Pancreas (tissue), 10 donors: Measurements from ENCODE around the gene EFNA2. TPM values are rescaled to one million over a fixed set of nuclear protein-coding genes. Genes with fewer than 3 reads are reported as not detected.

Source experiments
- ATAC-seq, 4 donors: fragments of 200-7000 bp; cut with Tn5 transposase; one replicate each; pipeline versions ENCODE4 v1.8.0 to v1.9.1; 2020; ENCODE audit warnings: mild to moderate bottlenecking in 4 of 4, moderate library complexity in 4 of 4
- DNase-seq, 6 donors: peaks; one replicate each; pipeline ENCODE4 v3.0.0-alpha.2; 2020
- FAIRE-seq: peaks from 2 replicates; lab custom pipeline; 2012; peaks lifted over from hg19 to GRCh38; lab: Jason Lieb, UNC
- H3K27ac ChIP-seq, 4 donors: fragments of 200-600 bp; sonication (generic); 1 replicate in 3 of 4; 2 replicates in 1 of 4; pipeline versions ENCODE4 v1.5.0 to v1.8.0; 2020
- H3K27me3 ChIP-seq, 4 donors: fragments of 200-600 bp; one replicate each; pipeline ENCODE4 v1.8.0; 2021
- H3K36me3 ChIP-seq, 3 donors: fragments of 200-600 bp; sonication (generic) in 1 of 3; one replicate each; pipeline versions ENCODE4 v1.5.0 to v1.8.0; 2020 to 2021
- H3K4me1 ChIP-seq, 3 donors: fragments of 200-600 bp; one replicate each; pipeline ENCODE4 v1.8.0; 2021
- H3K4me3 ChIP-seq, 4 donors: fragments of 200-600 bp; sonication (generic) in 2 of 4; one replicate each; pipeline versions ENCODE4 v1.5.0 to v1.8.0; 2020 to 2021
- H3K9me3 ChIP-seq, 4 donors: fragments of 200-600 bp; one replicate each; pipeline ENCODE4 v1.8.0; 2021
- WGBS, 2 donors: extraction: QIAGEN DNeasy Blood & Tissue Kit; methylation state at CpG; one replicate each; pipeline ENCODE4 v1.1.7; 2013; 5-methylcytosine and 5-hydroxymethylcytosine counted together
- intact Hi-C, 3 donors: fragments of 100-400 bp; cut with DNase I; formaldehyde crosslinking; loops; one replicate each; pipeline versions ENCODE4 v1.11.1 to v1.14.2; 2022
- polyA plus RNA-seq, 2 donors: library from polyadenylated mRNA; stranded (reverse); fragments of 200-250 nt; gene quantifications; one replicate each; pipeline ENCODE4 v1.2.3, GENCODE V29; 2013
- total RNA-seq, 6 donors: library from RNA; stranded (reverse); fragmentation: NEBNext Ultra II Directional in 4 of 6; extraction: Animal tissue kit (Norgen Biotek cat#: 25700) in 4 of 6; gene quantifications; one replicate each; pipeline versions ENCODE4 v1.2.1 to v1.2.4, GENCODE V29; 2021 to 2023
- TF ChIP-seq, protein P1 (sequence below), 4 donors: fragments of 200-600 bp; sonication (generic) in 3 of 4; IDR thresholded peaks; one replicate each; pipeline versions ENCODE4 v1.5.0 to v1.8.0; 2021; ENCODE audit warnings: antibody characterized with exemption in 4 of 4
- donor health status: healthy with polysubstance abuse.
- donor health status: DM: no; HTN: no; CAD: no; lungs with moderate emphysema.
- donor health status: DM: no; HTN: no; CAD: no.
- donor health status: control.
- donor health status: control.
- donor health status: Bipolar disorder and iron deficiency.
- donor health status: DM: yes; HTN: yes; CAD: no.
- donor health status: DM: no; HTN: no; CAD: no.
- donor health status: DM: no; HTN: no; CAD: no.
- donor health status: DM: yes; HTN: yes; CAD: no.

The EFNA2 gene
- total and polyA plus RNA-seq, 8 donors: 0.22 to 0.94 TPM; not detected in 6

- TF ChIP-seq, protein P1, sequence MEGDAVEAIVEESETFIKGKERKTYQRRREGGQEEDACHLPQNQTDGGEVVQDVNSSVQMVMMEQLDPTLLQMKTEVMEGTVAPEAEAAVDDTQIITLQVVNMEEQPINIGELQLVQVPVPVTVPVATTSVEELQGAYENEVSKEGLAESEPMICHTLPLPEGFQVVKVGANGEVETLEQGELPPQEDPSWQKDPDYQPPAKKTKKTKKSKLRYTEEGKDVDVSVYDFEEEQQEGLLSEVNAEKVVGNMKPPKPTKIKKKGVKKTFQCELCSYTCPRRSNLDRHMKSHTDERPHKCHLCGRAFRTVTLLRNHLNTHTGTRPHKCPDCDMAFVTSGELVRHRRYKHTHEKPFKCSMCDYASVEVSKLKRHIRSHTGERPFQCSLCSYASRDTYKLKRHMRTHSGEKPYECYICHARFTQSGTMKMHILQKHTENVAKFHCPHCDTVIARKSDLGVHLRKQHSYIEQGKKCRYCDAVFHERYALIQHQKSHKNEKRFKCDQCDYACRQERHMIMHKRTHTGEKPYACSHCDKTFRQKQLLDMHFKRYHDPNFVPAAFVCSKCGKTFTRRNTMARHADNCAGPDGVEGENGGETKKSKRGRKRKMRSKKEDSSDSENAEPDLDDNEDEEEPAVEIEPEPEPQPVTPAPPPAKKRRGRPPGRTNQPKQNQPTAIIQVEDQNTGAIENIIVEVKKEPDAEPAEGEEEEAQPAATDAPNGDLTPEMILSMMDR (IDR thresholded peaks at IDR 0.05): no peak
- peak overlapping the region in 2 of 4 donors; percentile 30 to 36 for H3K4me3 ChIP-seq
- intact Hi-C loops: no loop called here
- no peaks in the 10 kb centered on the region for H3K27me3 ChIP-seq
- ATAC-seq (no peak), DNase-seq (no peak), FAIRE-seq (no peak)
- peaks cover 24 to 27% (median 27%) of the 10 kb centered on the region in 3 donors for H3K4me1 ChIP-seq
- H3K9me3 ChIP-seq: no peaks in the 10 kb centered on the region
- peak overlapping the region in 1 of 4 donors; percentile 4 for H3K27ac ChIP-seq
- WGBS, 2 donors: 75 to 78% methylated on average over 32 to 34 of the region's 34 CpGs
- no peaks in the 10 kb centered on the region for H3K36me3 ChIP-seq
Observed at GRCh38 chr19:1238369-1239303, 47.0 kb upstream of the EFNA2 start.

DNA sequence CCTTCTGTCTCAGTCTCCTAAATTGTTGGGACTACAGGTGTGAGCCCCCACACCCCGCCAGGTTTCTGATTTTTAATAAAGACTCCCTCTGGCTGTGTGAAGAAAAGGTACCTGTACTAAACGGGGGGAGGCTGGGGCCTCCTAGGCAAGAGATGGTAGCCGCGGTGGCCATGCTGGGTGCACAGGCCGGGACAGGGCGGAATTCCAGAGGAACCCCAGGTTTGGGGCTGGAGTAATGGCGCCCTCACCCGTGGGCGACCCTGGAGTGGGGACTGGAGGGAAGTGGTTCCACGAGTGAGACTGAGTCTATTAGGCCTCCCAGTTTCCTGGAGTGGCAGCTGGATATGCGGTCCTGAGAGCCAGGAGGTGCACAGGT, 46.3 kb upstream of the EFNA2 start:
- no peak for FAIRE-seq
- WGBS, 2 donors: 84 to 85% methylated on average over 11 of the region's 11 CpGs
- Histone ChIP-seq H3K9me3 (no peaks in the 10 kb centered on the region), H3K27ac (peak overlapping the region; percentile 37 to 75 (median 68)), H3K4me1 (peaks cover 28 to 33% (median 30%) of the 10 kb centered on the region in 3 donors), H3K27me3 (no peaks in the 10 kb centered on the region), H3K36me3 (no peaks in the 10 kb centered on the region), H3K4me3 (no peak overlapping the region)
- no peak for DNase-seq
- intact Hi-C loops: no loop called here
- ATAC-seq: no peak
- TF ChIP-seq, protein P1 (IDR thresholded peaks at IDR 0.05): no peak

DNA sequence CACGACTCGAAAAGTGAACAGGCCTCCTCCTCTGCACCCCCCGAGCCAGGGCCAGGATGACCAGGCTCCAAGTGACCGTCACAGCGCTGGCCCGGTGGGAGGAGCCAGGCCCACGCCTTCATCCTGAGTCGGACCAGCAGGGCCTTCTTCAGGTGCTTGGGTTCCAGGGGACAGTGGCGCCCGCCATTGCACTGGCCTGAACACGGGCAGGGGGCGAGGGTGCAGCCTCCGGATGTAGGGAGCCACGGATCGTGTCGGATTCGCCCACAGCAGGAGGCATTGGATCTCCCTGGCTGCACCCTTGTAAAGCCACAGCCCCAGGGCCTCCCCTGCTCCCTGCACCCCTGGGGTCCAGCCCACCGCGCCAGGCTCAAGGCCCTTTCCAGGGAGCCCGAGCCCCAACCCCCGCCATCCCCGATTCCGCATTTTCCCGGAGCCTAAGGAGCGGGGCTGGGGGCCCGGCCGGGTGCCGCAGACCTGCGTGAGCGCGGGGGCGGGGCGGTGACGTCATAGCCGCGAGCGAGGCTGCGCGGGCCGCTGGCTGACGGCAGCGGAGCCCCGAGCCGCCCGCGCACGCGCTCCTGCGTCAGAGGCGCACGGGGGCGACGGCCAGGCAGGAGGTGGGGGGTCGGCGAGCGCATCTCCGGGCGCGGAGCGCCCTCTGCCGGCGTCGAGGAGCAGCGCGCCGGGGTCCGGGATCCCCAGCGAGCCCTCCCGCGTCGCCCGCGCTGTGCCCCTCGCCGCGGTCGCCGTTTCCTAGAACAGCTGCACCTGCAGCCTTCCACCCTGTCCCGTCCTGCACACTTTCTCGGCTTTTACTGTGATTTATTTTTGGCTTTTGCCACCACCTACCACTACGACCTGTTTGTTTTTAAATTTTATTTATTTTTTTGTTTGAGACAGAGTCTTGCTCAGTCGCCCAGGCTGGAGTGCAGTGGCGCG, 45.6 kb upstream of the EFNA2 start:
- FAIRE-seq (no peak), DNase-seq (peak in 5 of 6 donors; percentile 73 to 89 (median 82)), ATAC-seq (peak; percentile 23 to 45 (median 38))
- H3K4me3 ChIP-seq: peak overlapping the region in 2 of 4 donors; percentile 24 to 97
- H3K27ac ChIP-seq: peak overlapping the region; percentile 37 to 75 (median 68)
- H3K27me3 ChIP-seq: no peaks in the 10 kb centered on the region
- H3K36me3 ChIP-seq: no peaks in the 10 kb centered on the region
- H3K9me3 ChIP-seq: no peaks in the 10 kb centered on the region
- TF ChIP-seq, protein P1 (IDR thresholded peaks at IDR 0.05): peak; percentile 82 to 94 (median 88)
- peaks cover 34 to 40% (median 36%) of the 10 kb centered on the region in 3 donors for H3K4me1 ChIP-seq
- WGBS, 2 donors: 15 to 22% methylated on average over 59 to 84 of the region's 84 CpGs
- intact Hi-C loops: no loop called here

DNA sequence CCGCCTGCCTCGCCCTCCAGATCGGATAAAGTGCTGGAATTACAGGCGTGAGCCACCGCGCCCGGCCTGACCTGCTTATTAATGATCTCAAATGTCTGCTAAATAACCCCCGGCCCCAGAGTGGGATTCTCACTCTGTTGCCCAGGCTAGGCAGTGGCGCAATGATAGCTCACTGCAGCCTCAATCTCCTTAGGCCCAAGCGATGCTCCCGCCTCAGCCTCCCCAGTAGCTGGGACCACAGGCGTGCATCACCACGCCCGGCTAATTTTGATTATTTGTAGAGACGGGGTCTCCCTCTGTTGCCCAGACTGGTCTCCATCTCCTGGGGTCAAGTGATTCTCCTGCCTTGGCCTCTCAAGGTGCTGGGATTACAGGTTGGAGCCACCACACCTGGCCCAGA, 44.7 kb upstream of the EFNA2 start:
- Histone ChIP-seq H3K36me3 (no peaks in the 10 kb centered on the region), H3K4me1 (peaks cover 42 to 48% (median 44%) of the 10 kb centered on the region in 3 donors), H3K27ac (peak overlapping the region in 3 of 4 donors; percentile 66 to 83 (median 81)), H3K4me3 (peak overlapping the region in 1 of 4 donors; percentile 97), H3K27me3 (no peaks in the 10 kb centered on the region), H3K9me3 (no peaks in the 10 kb centered on the region)
- ATAC-seq (no peak), DNase-seq (peak in 1 of 6 donors; percentile 43), FAIRE-seq (no peak)
- TF ChIP-seq, protein P1 (IDR thresholded peaks at IDR 0.05): no peak
- 48 to 54% methylated on average over 15 of the region's 15 CpGs for WGBS, 2 donors
- intact Hi-C loops: no loop called here
